Testis (tissue), 3 donors: ENCODE data around the gene FLRT3. TPM values are rescaled to one million over a fixed set of nuclear protein-coding genes. Genes with fewer than 3 reads are reported as not detected.

Experiments used
- DNase-seq: peaks from one replicate; pipeline ENCODE4 v3.0.0-alpha.2; 2019
- H3K27ac ChIP-seq, 2 donors: fragments of 200-600 bp; sonication (generic); one replicate each; pipeline ENCODE4 v1.5.1; 2019
- H3K27me3 ChIP-seq: fragments of 200-600 bp; sonication (generic); one replicate; pipeline ENCODE4 v1.5.1; 2019
- H3K36me3 ChIP-seq: fragments of 200-600 bp; sonication (generic); one replicate; pipeline ENCODE4 v1.5.1; 2017; ENCODE audit warnings: low read depth; ENCODE audit errors: missing control alignments
- H3K4me1 ChIP-seq: fragments of 200-600 bp; sonication (generic); one replicate; pipeline ENCODE4 v1.5.1; 2019
- H3K4me3 ChIP-seq, 2 donors: fragments of 200-600 bp; sonication (generic); one replicate each; pipeline ENCODE4 v1.5.1; 2017 to 2019
- H3K9me3 ChIP-seq: fragments of 200-600 bp; sonication (generic); one replicate; pipeline ENCODE4 v1.5.1; 2017
- POLR2A ChIP-seq: fragments of 450-650 bp; IDR thresholded peaks from one replicate; pipeline ENCODE4 v1.6.1; 2017; ENCODE audit warnings: antibody characterized with exemption, mild to moderate bottlenecking, moderate library complexity
- WGBS, 2 donors: methylation state at CpG; one replicate each; pipeline ENCODE4 v1.1.5; 2018; 5-methylcytosine and 5-hydroxymethylcytosine counted together
- intact Hi-C: fragments of 100-400 bp; cut with DNase I; formaldehyde crosslinking; loops from one replicate; pipeline ENCODE4 v1.15.1; 2023; ENCODE audit warnings: low total_unique reads
- polyA plus RNA-seq: library from polyadenylated mRNA; stranded (reverse); fragments of 350-450 nt; fragmentation: Illumina TruSeq; extraction: RNeasy Lipid Tissue Mini Kit (QIAGEN cat#74804); gene quantifications from one replicate; pipeline ENCODE4 v1.2.3, GENCODE V29; 2014; ENCODE audit warnings: low read depth, low replicate concordance; ENCODE audit not compliant: insufficient read depth
- total RNA-seq, 2 donors: library from RNA; depleted of rRNA; stranded (reverse); fragments of >200 nt; gene quantifications; one replicate each; pipeline ENCODE4 v1.2.3, GENCODE V29; 2016
- TF ChIP-seq, protein P1 (sequence below), 3 experiments: fragments of 450-650 bp in 2 of 3; fragments of 200-600 bp in 1 of 3; sonication (generic) in 1 of 3; IDR thresholded peaks; one replicate each; pipeline ENCODE4 v1.5.1; 2016 to 2019; ENCODE audit warnings: antibody characterized with exemption in 3 of 3, mild to moderate bottlenecking in 2 of 3, moderate library complexity in 1 of 3

The FLRT3 gene
- total and polyA plus RNA-seq, 3 donors from 2014 or later = 3.0 to 12.3 (median 11.6) TPM

DNA sequence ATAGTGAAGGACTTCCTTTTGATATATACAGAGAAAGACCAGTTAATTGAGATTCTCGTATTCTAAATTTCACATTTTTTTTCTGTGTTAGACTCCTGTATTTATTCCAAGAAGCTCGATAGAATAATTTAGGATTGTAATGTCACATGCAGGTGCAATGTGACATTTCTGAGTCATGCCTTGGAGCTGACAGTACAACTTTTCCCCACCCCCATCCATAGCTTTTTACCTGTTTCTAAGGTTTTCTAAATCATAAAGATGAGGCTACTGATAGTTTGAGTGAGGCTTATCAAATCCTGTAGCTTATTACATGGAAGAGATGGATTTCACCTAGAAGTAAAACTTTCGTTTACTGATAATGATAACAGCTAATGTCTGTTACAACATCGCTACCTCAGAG is 37.6 kb downstream of the FLRT3 start:
- TF ChIP-seq, protein P1, sequence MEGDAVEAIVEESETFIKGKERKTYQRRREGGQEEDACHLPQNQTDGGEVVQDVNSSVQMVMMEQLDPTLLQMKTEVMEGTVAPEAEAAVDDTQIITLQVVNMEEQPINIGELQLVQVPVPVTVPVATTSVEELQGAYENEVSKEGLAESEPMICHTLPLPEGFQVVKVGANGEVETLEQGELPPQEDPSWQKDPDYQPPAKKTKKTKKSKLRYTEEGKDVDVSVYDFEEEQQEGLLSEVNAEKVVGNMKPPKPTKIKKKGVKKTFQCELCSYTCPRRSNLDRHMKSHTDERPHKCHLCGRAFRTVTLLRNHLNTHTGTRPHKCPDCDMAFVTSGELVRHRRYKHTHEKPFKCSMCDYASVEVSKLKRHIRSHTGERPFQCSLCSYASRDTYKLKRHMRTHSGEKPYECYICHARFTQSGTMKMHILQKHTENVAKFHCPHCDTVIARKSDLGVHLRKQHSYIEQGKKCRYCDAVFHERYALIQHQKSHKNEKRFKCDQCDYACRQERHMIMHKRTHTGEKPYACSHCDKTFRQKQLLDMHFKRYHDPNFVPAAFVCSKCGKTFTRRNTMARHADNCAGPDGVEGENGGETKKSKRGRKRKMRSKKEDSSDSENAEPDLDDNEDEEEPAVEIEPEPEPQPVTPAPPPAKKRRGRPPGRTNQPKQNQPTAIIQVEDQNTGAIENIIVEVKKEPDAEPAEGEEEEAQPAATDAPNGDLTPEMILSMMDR (IDR thresholded peaks at IDR 0.05) = no peak
- no peak for TF ChIP-seq POLR2A

DNA sequence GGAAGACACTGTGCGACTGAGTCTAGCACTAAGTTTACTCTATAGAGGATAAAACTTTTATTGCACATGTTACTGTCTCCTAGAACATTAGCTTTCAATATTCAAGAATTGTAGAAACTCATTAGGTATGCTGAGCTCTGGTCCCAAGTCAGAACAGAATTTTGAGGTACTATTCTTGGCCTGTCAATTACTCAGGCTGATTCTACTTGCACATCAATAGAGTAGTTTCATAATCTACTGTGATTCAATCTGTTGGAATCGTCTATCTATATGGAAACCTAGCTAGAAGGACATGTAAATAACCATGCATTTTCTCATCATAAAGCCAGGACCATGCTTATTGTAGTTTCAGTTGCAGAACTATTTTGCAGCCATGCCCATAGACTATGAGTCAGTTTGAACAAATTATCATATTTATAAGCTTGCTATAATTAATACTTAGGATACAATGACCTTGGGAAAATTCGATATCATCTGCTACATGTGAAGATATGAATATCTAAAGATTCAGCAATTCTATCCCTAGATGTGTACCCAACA is 41.6 kb downstream of the FLRT3 start:
- intact Hi-C loops = no loop called here
- DNase-seq = no peak
- H3K9me3 ChIP-seq = no peaks in the 10 kb centered on the region
- 33 to 40% methylated on average over 3 of the region's 3 CpGs for WGBS, 2 donors
- H3K27ac ChIP-seq = no peak overlapping the region
- no peak for TF ChIP-seq POLR2A
- TF ChIP-seq, protein P1 (IDR thresholded peaks at IDR 0.05) = no peak
- no peak overlapping the region for H3K4me3 ChIP-seq
- H3K4me1 ChIP-seq = no peaks in the 10 kb centered on the region
- H3K36me3 ChIP-seq = no peaks in the 10 kb centered on the region
- no peaks in the 10 kb centered on the region for H3K27me3 ChIP-seq

More for the DNA sequence above, 37.6 kb downstream of the FLRT3 start:
- WGBS, 2 donors = 90 to 91% methylated on average over 4 of the region's 4 CpGs
- no peaks in the 10 kb centered on the region for H3K36me3 ChIP-seq
- no peak overlapping the region for H3K4me3 ChIP-seq
- no peak overlapping the region for H3K27ac ChIP-seq
- intact Hi-C loops = no loop called here
- no peaks in the 10 kb centered on the region for H3K27me3 ChIP-seq
- no peaks in the 10 kb centered on the region for H3K9me3 ChIP-seq
- H3K4me1 ChIP-seq = no peaks in the 10 kb centered on the region
- DNase-seq = no peak

DNA sequence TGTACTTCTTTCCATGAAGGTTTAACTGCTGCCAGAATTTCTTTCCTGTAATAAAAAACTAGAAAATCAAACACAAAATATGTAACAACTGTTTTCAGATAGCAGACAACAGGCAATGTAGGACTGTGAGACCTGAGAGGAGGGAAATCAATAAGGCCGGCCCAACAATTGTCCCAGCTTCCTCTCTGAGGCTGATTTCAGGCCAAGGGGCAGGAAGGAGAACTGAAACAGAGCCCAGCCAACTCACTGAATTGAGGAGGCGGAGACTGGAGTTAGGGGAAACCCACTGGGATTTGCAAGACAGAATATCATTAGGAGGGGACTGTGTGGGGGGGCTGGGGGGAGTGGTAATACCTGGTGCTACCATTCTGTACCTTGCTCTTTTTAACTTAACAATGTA is 42.2 kb downstream of the FLRT3 start:
- H3K27me3 ChIP-seq = no peaks in the 10 kb centered on the region
- no peaks in the 10 kb centered on the region for H3K36me3 ChIP-seq
- WGBS, 2 donors = 22% methylated on average over 2 of the region's 2 CpGs
- no peaks in the 10 kb centered on the region for H3K9me3 ChIP-seq
- TF ChIP-seq, protein P1 (IDR thresholded peaks at IDR 0.05) = no peak
- TF ChIP-seq POLR2A = no peak
- intact Hi-C loops = no loop called here
- DNase-seq = no peak
- H3K4me3 ChIP-seq = no peak overlapping the region
- H3K4me1 ChIP-seq = no peaks in the 10 kb centered on the region
- no peak overlapping the region for H3K27ac ChIP-seq

DNA sequence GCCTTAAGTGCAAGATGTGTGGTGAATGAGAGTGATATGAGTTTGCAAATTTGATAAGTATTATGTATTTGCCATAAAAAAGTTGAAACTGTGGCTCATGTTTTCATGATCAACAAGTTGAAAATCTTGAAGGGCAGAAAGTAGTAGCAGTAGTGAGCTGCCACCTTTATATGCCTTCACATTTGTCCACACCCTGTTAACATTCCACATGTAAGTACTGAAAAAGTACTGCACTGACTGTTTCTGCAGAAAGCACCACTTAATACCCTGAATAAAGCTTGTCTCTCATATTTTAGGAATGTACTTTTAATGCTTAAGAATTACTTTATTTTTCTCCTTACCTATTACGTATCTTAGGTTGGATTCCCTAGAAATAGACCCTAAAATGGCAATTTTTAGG is 45.9 kb downstream of the FLRT3 start:
- intact Hi-C loops = no loop called here
- H3K9me3 ChIP-seq = no peaks in the 10 kb centered on the region
- TF ChIP-seq, protein P1 (IDR thresholded peaks at IDR 0.05) = no peak
- TF ChIP-seq POLR2A = no peak
- H3K36me3 ChIP-seq = no peaks in the 10 kb centered on the region
- no peaks in the 10 kb centered on the region for H3K4me1 ChIP-seq
- H3K4me3 ChIP-seq = no peak overlapping the region
- DNase-seq = no peak
- no peaks in the 10 kb centered on the region for H3K27me3 ChIP-seq
- no peak overlapping the region for H3K27ac ChIP-seq
- WGBS, 2 donors = 80 to 92% methylated on average over 1 of the region's 1 CpG
